Measurements from ENCODE around the gene CNTN4. TPM values are rescaled to one million over a fixed set of nuclear protein-coding genes. Genes with fewer than 3 reads are reported as not detected.

The CNTN4 gene
- total and polyA plus RNA-seq, 2 experiments from 2014 or later: 0.91 to 4.0 TPM

- no peak for TF ChIP-seq ZNF462 (CRISPR knock-in tag; IDR thresholded peaks at IDR 0.05)
Measured at GRCh38 chr3:2180634-2181033, 82.0 kb downstream of the CNTN4 start (continued).

GRCh38 chr3:2198776-2199279, 100.2 kb downstream of the CNTN4 start:
- Histone ChIP-seq H3K9me2 (ENCODE audit: insufficient read depth) (no peaks in the 10 kb centered on the region), H3K27me3 (ENCODE audit: insufficient read depth) (no peaks in the 10 kb centered on the region), H3K4me1 (ENCODE audit: insufficient read depth) (0 out of 2 replicates have a peak, but pooled peaks cover 3% of the 10 kb centered on the region), H3K36me3 (ENCODE audit: insufficient read depth) (no peaks in the 10 kb centered on the region), H4K20me1 (replicated peaks; ENCODE audit: insufficient read depth) (no peaks in the 10 kb centered on the region), H3K27ac (ENCODE audit: low read depth) (no peak overlapping the region), H2AFZ (no peak overlapping the region), H3F3A (replicated peaks; ENCODE audit: low read depth) (no peaks in the 10 kb centered on the region), H3K4me3 (no peak overlapping the region), H3K79me2 (replicated peaks; ENCODE audit: insufficient read depth) (no peaks in the 10 kb centered on the region), H3K4me2 (no peak overlapping the region)
- no peaks in the 10 kb centered on the region for H3K27me3 Mint-ChIP-seq (ENCODE audit: insufficient read depth, low read depth, poor library complexity)
- no peaks in the 10 kb centered on the region for H3K4me1 Mint-ChIP-seq
- peaks cover 95% of the 10 kb centered on the region for H3K9me3 Mint-ChIP-seq
- no peak overlapping the region for H3K27ac Mint-ChIP-seq
- H3K4me3 Mint-ChIP-seq: no peak overlapping the region
- H3K36me3 Mint-ChIP-seq (ENCODE audit: low read depth): peaks cover 33% of the 10 kb centered on the region; the same call in 2 of the 3 replicates
- ATAC-seq (no peak), DNase-seq (ENCODE audit: low spot score) (no peak)
- no peak for TF ChIP-seq ZNF462 (CRISPR knock-in tag; IDR thresholded peaks at IDR 0.05)
- no peak for TF ChIP-seq CTCF (conservative IDR thresholded peaks at IDR 0.05; ENCODE audit: low read depth in 2 of 2)
- TF ChIP-seq JUNB (IDR thresholded peaks at IDR 0.05; ENCODE audit: unreplicated experiment): no peak
- TF ChIP-seq EZH2 (IDR thresholded peaks at IDR 0.05; ENCODE audit: low read depth, unreplicated experiment): no peak
- no peak for TF ChIP-seq STAT1 (IDR thresholded peaks at IDR 0.05; ENCODE audit: unreplicated experiment)

All from GM23338 (cell line).